IPS-15b (cell line): ENCODE measurements around the gene PSMD3.
"Not testable (repeated sequence)": the region's sequence is repeated elsewhere in the genome, so short reads cannot be mapped to it uniquely, and the experiment has no call there.

Source experiments
- H3K27me3 ChIP-seq: one replicate; pipeline ENCODE4 v1.6.1; 2013; ENCODE audit warnings: low read length; ENCODE audit not compliant: control insufficient read depth, insufficient read depth
- H3K36me3 ChIP-seq: one replicate; pipeline ENCODE4 v1.6.1; 2013; ENCODE audit warnings: low read length; ENCODE audit not compliant: control insufficient read depth, insufficient read depth
- H3K4me1 ChIP-seq: one replicate; pipeline ENCODE4 v1.6.1; 2013; ENCODE audit warnings: mild to moderate bottlenecking, low read length; ENCODE audit not compliant: control insufficient read depth, insufficient read depth
- H3K4me3 ChIP-seq: one replicate; pipeline ENCODE4 v1.5.1; 2013; ENCODE audit warnings: low read depth, low read length
- H3K9ac ChIP-seq: one replicate; pipeline ENCODE4 v1.6.1; 2013; ENCODE audit warnings: low read depth, mild to moderate bottlenecking, low read length
- H3K9me3 ChIP-seq: one replicate; pipeline ENCODE4 v1.6.1; 2013; ENCODE audit warnings: mild to moderate bottlenecking, low read length; ENCODE audit not compliant: control insufficient read depth, insufficient read depth

Gene PSMD3

DNA sequence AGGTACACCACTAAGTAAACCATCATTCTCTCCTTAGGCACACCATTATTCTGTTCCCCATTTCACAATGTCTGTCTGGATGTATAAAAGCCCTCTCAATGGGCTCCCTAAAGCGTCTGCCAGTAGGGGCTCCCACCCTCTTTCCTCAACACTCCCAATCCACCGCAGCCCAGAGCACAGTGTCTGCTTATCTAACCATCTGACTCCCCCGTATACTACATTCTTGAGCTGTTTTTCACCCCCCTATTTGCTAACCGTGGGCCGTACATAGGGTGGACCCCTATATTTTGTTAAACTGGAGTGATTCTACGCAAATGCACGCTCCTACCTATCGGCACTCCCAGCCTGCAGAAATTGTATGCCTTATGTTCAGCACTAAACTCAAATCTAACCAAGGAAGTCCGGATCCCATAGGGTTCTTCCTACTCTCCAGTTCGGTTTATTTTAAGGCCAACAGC lies 685 bp upstream of the PSMD3 start:
- Histone ChIP-seq H3K27me3 (peaks cover 2% of the 10 kb centered on the region), H3K9me3 (no peaks in the 10 kb centered on the region), H3K4me1 (peaks cover 11% of the 10 kb centered on the region), H3K9ac (peak overlapping the region; percentile 93), H3K36me3 (peaks cover 13% of the 10 kb centered on the region), H3K4me3 (peak overlapping the region; percentile 98)

DNA sequence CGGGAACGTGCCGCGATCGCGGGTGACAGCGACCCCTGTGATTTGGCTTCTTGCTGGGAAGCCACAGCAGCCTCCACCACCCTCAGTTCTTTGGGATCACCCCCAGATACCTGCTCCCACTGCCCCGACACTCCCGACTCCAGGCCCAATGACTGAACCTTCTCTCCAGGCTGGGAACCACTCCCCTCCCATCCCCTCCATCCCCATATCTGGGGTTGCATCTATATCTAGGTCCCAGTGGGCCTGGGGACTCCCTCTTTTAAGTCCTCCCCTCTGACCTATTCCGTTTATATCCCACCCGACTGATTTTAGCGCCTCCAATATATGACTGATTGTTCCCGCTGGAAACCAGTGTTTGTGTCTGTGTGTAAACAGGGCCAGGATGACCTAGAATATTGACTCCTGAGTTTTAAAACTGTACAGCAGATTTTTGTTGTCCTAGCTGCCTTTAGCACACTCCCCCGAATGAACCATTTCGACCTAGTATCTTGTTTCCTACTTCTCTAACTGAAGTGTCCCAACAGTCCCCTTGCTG lies 667 bp downstream of the PSMD3 start:
- Histone ChIP-seq H3K27me3 (peaks cover 2% of the 10 kb centered on the region), H3K36me3 (peaks cover 22% of the 10 kb centered on the region), H3K4me3 (peak overlapping the region; percentile 98), H3K4me1 (peaks cover 11% of the 10 kb centered on the region), H3K9ac (peak overlapping the region; percentile 93), H3K9me3 (no peaks in the 10 kb centered on the region)

GRCh38 chr17:39981766-39982375 lies 1.3 kb downstream of the PSMD3 start:
- Histone ChIP-seq H3K9ac (peak overlapping the region; percentile 93), H3K9me3 (no peaks in the 10 kb centered on the region), H3K36me3 (peaks cover 22% of the 10 kb centered on the region), H3K4me3 (peak overlapping the region; percentile 98), H3K4me1 (peaks cover 10% of the 10 kb centered on the region), H3K27me3 (peaks cover 2% of the 10 kb centered on the region)

GRCh38 chr17:39988206-39988810 lies 7.7 kb downstream of the PSMD3 start:
- Histone ChIP-seq H3K4me1 (no peaks in the 10 kb centered on the region), H3K9ac (no peak overlapping the region), H3K9me3 (no peaks in the 10 kb centered on the region), H3K4me3 (no peak overlapping the region), H3K36me3 (peaks cover 71% of the 10 kb centered on the region), H3K27me3 (no peaks in the 10 kb centered on the region)

GRCh38 chr17:39994448-39994847 lies 13.8 kb downstream of the PSMD3 start:
- Histone ChIP-seq H3K36me3 (peaks cover 58% of the 10 kb centered on the region), H3K9me3 (no peaks in the 10 kb centered on the region), H3K27me3 (no peaks in the 10 kb centered on the region), H3K4me1 (no peaks in the 10 kb centered on the region), H3K4me3 (no peak overlapping the region), H3K9ac (no peak overlapping the region)

DNA sequence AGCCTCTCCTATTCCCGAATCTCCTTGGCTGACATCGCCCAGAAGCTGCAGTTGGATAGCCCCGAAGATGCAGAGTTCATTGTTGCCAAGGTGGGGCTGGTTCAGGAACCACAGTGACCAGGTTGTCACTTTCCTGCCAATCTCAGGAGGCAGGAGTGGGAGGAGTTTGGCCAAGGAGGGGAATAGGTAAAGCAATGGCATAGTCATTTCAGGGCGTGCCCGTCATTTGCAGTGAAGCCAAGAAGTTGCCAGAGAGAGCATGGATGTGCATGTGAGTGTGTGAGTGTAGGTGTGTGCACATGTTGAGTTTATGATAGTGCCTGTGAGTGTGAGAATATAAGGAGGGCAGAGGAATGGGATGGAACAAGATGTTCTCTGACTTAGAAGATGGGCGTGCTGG lies 14.8 kb downstream of the PSMD3 start:
- Histone ChIP-seq H3K36me3 (peaks cover 48% of the 10 kb centered on the region), H3K27me3 (no peaks in the 10 kb centered on the region), H3K4me3 (no peak overlapping the region), H3K4me1 (no peaks in the 10 kb centered on the region), H3K9ac (no peak overlapping the region), H3K9me3 (no peaks in the 10 kb centered on the region)

DNA sequence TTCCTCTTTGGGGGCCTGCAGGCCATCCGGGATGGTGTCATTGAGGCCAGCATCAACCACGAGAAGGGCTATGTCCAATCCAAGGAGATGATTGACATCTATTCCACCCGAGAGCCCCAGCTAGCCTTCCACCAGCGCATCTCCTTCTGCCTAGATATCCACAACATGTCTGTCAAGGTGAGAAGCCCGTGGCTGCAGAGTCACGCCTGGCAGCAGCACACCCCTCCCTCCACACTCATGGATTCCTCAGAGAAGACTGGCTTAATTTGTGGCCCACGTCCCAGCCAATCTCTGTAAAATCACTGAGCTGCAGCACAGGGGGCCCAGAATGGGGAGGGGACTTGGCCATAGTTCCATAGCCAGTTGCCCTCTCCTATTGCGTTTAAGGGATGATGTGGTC lies 15.6 kb downstream of the PSMD3 start:
- Histone ChIP-seq H3K4me3 (no peak overlapping the region), H3K9me3 (no peaks in the 10 kb centered on the region), H3K27me3 (no peaks in the 10 kb centered on the region), H3K9ac (no peak overlapping the region), H3K36me3 (peaks cover 41% of the 10 kb centered on the region), H3K4me1 (no peaks in the 10 kb centered on the region)

- Histone ChIP-seq H3K4me3 (no peak overlapping the region), H3K27me3 (no peaks in the 10 kb centered on the region), H3K9ac (no peak overlapping the region), H3K36me3 (peaks cover 36% of the 10 kb centered on the region), H3K4me1 (no peaks in the 10 kb centered on the region), H3K9me3 (no peaks in the 10 kb centered on the region)
Observed at GRCh38 chr17:39996800-39997199, 16.2 kb downstream of the PSMD3 start.

DNA sequence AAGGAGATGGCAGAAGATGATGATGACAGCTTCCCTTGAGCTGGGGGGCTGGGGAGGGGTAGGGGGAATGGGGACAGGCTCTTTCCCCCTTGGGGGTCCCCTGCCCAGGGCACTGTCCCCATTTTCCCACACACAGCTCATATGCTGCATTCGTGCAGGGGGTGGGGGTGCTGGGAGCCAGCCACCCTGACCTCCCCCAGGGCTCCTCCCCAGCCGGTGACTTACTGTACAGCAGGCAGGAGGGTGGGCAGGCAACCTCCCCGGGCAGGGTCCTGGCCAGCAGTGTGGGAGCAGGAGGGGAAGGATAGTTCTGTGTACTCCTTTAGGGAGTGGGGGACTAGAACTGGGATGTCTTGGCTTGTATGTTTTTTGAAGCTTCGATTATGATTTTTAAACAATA lies 16.9 kb downstream of the PSMD3 start:
- Histone ChIP-seq H3K4me1 (no peaks in the 10 kb centered on the region), H3K9me3 (no peaks in the 10 kb centered on the region), H3K27me3 (no peaks in the 10 kb centered on the region), H3K4me3 (no peak overlapping the region), H3K9ac (no peak overlapping the region), H3K36me3 (peaks cover 35% of the 10 kb centered on the region)

- Histone ChIP-seq H3K4me3 (no peak overlapping the region), H3K9ac (no peak overlapping the region), H3K9me3 (no peaks in the 10 kb centered on the region), H3K36me3 (peaks cover 20% of the 10 kb centered on the region), H3K27me3 (no peaks in the 10 kb centered on the region), H3K4me1 (no peaks in the 10 kb centered on the region)
Observed at GRCh38 chr17:39999067-39999466, 18.5 kb downstream of the PSMD3 start.

DNA sequence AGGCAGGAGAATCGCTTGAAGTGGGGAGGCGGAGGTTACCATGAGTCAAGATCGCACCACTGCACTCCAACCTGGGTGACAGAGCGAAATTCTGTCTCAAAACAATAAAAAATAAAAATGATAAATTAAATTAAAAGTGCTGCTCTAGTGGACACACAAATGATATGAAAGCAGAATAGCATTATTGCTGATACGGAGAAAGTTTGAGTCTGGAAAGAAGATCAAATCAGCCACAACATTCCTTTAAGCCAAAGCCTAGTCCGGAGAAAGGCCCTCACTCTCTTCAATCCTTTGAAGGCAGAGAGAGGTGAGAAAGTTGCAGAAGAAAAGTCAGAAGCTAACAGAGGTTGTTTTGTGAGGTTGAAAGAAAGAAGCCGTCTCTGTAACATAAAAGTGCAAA lies 19.6 kb downstream of the PSMD3 start:
- H3K4me3 ChIP-seq = no peak overlapping the region
- H3K27me3 ChIP-seq = no peaks in the 10 kb centered on the region
- H3K4me1 ChIP-seq = no peaks in the 10 kb centered on the region
- H3K9ac ChIP-seq = no peak overlapping the region
- peaks cover 12% of the 10 kb centered on the region for H3K36me3 ChIP-seq
- H3K9me3 ChIP-seq = no peaks in the 10 kb centered on the region

- not testable (repeated sequence) for H3K9me3 ChIP-seq, H3K9ac ChIP-seq, H3K4me1 ChIP-seq, H3K4me3 ChIP-seq, H3K27me3 ChIP-seq, H3K36me3 ChIP-seq
Observed at GRCh38 chr17:40001335-40001734, 20.7 kb downstream of the PSMD3 start.
